ENCODE measurements around the gene THYN1.
"Not testable (repeated sequence)": the region's sequence is repeated elsewhere in the genome, so short reads cannot be mapped to it uniquely, and the experiment has no call there.

Gene THYN1

DNA sequence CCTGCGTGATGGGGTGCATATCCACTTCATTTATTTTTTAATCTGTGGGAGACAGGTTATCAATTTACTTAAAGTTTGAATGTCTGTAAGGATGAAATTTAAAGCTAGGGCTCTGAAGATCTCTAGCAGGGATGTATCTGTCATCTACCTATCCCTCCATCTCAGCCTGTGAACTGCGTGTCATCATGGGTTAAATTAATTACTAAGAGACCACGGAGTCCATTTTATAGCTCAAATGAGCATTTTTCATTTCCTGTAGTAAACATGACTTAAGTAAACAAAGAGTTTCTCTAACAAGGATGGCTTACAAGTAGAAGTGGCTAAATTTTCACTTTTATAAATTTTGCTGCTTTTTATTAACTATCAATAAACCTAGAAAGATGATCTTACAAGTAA lies 20.2 kb upstream of the THYN1 start:
- DNase-seq: no peak

DNA sequence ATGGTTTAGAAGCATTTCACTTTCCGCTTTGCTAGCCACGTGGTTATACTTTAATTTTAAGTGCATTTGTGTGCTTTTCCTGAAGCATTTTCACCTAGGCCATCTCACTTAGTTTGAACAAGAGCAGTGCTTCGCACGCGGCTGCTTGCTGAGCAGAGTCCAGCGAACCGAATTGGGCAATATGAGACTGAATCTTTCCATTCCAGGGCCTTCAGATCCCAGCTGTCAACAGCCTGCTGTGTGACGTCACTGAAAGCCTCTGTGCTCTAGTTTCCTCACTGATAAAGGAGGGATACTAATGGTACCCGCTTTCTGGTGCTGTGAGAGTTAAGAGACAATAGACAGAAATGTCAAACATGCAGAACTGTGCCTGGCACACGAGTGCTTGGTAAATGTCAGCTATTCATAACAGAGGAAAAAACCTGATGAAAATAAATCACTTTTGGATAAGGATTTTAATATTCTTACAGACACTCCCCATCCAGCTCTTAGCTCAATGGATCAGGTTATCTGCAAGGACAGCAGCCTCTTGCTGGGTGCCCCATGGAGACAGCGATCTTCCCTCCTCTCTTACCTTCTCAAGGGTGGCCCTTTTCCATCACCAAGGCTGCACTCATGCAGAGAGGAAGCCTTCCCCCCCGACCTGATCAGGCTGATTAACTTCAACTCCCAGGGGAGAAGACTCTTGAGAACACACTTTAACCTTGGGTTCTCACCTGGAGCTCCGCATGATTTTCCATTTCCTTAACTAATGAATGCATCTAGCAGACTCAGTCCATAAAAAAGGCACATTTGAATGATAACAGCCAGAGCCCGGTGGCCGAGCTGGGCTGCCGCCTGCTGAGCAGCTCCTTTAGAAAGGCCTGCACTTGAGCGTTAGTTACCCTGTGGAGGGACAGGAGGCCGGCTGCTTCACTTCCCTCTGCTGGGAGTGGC lies 19.5 kb upstream of the THYN1 start:
- DNase-seq: no peak

DNA sequence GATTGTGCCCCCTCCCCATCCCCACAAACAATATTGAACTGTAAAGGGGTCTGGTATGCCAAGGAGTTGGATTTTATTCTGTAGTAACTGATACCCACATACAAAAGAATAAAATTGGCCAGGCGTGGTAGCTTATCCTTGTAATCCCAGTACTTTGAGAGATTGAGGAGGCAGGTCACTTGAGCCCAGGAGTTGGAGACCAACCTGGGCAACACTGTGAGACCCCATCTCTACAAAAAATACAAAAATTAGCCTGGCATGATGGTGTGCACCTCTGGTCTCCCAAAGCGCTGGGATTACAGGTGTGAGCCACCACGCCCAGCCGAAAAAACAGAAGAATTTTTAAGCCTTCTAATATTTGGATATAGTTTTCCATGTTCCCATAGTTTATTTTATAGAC lies 18.8 kb upstream of the THYN1 start:
- no peak for DNase-seq

DNA sequence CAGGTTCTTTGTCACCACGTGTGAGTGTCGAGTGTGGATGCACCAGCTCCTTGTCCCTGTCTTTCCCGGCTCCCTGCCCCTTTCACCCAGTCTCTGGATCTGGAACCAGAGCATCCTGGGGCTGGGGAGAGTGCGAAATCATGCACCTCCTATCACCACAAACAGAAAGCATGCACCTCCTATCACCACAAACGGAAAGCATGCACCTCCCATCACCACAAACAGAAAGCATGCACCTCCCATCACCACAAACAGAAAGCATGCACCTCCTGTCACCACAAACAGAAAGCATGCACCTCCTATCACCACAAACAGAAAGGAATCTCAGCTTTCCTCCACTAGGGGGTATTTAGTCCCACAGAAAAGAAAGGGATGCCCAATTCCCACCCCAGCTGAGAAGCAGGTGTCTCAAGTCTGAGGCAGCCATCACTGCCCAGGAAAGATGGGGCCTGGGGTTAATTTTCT lies 17.1 kb upstream of the THYN1 start:
- DNase-seq: no peak

DNA sequence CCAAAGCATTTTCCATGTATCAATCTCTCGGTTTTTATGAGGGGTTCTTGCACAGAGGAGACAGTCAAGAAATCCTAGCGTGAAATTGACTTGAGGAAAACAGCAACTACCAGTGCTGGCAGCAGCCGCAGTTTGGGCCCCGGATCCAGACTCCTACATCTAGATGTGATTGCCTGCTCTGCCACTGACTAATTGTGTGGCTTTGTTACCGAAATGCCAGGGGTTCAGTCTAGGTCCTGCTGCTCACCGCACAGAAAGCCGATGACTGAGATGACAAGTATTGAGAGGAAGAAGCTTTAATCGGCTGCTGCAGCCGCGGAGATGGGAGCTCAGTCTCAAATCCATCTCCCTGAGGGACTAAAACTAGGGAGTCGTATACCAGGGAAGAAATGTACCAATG lies 14.8 kb upstream of the THYN1 start:
- no peak for DNase-seq

DNA sequence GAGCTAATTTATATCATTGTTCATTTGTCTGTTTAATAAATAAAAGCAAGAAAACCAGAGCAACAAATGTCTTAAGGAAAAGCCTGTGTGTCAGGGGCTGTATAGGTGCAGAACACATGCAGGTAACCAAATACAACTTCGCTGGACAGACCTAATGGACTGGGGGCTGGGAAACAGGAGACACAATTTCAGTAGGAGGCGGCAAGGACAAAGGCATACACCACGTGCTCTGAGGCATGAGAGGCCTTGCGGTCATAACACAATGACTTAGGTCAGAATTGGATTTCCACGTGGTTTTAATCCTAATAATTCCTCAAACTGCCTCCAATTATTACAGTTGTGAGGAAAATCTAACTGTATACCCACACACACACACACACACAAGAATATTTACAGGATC lies 14.3 kb upstream of the THYN1 start:
- DNase-seq: no peak

DNA sequence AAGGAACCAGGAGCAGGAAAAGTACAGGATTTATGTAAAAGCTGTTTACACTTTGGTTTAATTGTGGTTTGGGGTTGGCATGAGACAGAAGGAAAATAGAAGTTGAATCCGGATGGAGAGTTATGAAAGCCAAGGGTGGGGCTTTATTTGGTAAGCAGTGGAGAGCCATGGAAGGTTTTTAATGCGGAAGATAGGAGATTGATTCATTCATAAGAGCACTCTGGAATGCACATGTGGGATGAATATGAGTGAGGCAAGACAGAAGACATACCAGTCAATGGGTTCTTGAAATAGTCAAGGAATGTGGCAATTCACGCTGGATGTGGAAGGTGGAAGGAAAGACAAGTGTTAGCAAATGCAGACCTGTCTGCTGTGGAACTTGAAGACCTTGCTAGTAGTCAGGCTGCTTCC lies 13.7 kb upstream of the THYN1 start:
- DNase-seq: no peak

DNA sequence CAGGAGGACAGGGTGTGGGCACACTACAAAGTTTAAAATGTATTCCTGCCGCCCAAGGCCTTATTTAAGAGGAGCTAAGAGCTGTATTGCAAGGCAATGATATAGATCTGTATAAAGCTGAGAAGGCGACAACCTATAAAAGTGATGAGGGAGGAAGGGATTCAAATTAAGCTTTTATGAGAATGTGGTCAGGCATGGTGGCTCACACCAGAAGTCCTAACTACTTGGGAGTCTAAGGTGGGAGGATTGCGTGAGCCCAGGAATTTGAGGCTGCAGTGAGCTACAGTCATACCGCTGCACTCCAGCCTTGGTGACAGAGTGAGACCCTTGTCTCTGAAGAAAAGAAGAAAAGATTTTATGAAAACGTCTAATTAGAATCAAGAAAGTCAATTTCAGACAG lies 13.3 kb upstream of the THYN1 start:
- no peak for DNase-seq

DNA sequence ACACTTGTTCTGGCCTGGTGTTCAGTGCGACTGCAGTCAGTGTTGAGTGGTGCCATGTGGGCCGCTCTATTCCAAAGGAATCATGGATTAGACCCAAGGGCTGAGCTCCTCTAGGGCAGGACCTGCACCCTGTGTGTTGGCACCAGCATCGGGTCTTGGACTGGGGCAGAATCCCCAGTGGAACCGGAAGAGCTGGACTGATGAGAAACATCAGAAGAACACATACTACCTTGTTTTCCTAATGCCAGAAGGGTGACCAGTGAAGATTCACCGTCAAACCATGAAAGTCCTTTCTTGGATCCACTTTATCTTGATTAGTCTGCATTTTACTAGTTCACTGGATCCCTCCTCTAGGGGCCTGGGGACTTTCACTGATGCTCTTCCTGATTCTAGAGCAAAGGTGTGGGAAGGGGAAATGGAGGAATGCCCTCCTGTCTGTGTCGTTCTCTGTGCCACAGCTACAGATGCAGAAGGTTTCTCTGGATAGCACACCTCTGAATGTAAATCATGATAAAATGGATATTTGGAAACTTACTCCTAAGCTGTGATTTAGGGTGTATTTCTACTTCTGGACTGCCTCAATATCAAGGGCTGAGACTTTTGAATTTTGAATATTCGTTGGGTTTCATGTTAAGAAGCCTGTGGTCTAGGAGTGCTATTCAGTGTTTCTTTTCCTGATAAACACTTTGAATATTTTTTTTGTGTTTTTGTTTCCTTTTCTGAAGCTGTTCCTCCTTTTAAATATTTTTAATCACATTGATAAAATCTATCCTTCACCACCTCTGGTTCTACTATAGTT lies 12.0 kb upstream of the THYN1 start:
- DNase-seq: no peak

DNA sequence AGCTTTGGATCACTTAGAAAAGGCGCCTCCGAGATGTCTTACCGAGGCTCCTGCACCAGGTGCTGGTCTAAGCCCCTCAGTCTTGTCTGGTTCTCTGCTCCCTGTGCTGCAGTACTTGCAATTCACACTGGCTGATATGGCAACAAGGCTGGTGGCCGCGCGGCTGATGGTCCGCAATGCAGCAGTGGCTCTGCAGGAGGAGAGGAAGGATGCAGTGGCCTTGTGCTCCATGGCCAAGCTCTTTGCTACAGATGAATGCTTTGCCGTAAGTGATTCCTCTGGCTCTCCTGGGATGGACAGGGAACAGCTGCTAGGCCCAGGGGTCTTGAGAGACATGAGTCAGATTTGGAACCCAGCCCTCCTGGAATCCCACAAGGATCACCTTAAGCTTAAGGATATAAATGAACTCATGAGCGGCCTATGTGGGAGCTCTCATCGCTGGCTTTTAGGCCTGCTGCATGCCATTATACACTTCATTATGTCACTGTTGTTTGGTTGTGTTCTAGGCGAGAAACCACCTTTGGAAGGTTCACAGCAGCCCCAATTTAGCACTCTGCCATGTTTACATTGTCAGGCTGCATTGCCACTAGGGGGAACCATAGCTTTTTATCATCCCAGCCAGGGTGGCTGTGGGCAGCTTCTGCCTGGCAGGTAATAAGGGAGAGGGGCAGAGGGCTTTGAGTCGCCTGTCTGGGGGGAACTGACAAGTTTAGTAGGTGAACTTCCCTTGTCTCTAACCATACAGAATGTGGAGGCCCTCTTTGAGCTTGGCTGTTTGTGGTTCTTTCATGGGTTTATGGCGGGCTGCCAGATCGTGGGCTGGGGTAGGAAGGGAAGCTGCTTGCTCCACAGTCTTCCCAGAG lies 8.7 kb upstream of the THYN1 start:
- DNase-seq: no peak

DNA sequence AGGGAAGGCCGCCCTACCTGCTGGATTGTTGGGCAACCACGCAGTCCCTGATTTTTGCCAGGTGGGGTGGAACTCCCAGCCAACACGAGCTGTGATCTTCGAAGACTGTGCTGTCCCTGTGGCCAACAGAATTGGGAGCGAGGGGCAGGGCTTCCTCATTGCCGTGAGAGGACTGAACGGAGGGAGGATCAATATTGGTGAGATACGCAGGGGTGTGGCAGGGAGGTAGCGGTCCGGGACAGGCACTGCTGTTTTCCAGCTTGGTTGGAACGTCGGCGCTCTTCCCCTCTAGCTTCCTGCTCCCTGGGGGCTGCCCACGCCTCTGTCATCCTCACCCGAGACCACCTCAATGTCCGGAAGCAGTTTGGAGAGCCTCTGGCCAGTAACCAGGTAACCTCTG lies 7.8 kb upstream of the THYN1 start:
- DNase-seq: no peak

DNA sequence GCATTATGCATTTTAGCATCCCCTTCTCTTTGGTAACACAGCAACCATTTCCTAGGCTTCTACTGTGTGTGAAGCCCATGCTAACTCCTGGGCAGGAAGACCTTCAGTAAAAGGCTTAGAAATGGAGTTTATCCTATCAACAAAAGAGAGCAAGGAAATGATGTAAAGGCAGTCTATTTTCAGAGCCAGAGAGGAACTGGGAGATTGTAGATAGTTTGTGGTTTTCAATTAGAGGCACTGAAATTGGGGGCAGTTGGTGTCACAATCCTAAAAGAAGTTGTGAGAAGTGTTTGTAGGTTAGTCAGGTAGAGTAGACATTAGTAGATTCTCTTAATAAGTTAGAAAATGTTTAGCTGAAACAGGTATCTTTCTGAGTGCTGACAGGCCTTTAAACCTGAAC lies 7.4 kb upstream of the THYN1 start:
- DNase-seq: no peak

DNA sequence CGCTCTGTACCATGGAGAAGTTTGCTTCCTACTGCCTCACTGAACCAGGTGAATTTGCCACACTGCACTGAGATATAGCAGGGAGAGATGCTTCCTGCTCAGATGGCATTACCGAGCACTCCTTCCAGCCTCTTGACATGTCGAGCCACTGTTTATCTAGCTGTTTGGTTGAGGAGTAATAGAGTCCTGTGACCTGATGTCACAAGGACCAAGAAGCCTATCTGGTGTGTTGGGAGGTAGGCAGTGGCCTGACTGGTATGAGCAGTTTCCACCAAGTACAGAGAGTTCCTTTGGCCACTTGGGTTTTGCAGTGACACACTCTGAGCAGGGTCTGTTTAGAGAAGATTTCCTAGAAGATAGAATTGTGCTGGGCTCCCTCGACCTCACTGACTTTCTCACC lies 5.4 kb upstream of the THYN1 start:
- DNase-seq: no peak

DNA sequence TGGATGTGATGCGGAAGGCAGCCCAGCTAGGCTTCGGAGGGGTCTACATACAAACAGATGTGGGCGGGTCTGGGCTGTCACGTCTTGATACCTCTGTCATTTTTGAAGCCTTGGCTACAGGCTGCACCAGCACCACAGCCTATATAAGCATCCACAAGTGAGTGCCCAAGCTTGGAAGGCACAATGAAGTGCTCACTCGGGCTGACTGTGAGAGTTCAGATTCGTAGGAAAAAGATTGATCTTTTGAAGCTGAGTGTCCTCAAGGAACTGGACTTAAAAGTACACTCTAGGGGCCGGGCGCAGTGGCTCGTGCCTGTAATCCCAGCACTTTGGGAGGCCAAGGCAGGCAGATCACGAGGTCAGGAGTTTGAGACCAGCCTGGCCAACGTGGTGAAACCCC lies 3.9 kb upstream of the THYN1 start:
- no peak for DNase-seq

DNA sequence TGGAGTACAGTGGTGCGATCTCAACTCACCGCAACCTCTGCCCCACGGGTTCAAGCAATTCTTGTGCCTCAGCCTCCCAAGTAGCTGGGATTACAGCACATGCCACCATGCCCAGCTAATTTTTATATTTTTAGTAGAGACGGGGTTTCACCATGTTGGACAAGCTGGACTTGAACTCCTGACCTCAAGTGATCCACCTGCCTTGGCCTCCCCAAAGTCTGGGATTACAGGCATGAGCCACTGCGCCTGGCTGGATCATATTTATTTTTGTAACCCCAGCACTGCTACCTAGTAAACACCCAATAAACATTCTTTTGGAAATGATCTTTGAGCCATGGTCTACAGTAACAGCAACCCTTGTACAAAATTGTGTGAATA lies 2.0 kb upstream of the THYN1 start:
- not testable (repeated sequence) for DNase-seq

DNA sequence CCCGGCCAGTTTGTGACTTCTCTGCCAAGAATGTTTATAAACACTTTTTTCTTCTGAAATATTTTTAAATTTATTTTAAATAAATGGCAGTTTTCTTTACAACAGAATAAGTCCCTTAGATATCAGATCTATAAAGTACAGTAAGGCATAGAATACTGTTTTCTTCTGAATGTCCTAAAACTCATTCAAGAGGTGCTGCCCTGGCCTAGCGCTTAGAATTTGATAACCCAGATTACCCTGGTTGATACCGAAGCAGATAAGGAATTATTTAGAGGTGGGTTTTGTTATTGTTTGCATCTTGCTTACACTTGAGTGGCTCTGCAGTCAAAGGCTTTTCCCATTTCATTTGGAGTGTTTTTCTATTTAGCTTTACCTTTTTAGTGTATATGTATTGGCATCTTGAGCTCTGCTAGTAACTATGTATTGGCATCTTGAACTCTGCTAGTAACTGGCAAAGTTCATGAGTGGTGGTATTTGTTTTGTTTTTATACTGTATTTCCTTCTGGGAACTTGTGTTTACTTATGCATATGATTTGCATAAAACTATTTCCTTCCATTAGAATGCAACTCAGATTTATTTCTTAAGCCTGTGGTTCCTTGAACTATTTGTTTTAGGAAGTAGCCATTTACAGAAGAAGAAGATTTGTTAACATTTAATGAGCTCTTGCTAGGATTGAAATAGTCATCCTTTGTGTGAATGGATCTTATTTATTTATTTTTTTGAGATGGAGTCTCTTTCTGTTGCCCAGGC lies 1.5 kb upstream of the THYN1 start:
- no peak for DNase-seq

DNA sequence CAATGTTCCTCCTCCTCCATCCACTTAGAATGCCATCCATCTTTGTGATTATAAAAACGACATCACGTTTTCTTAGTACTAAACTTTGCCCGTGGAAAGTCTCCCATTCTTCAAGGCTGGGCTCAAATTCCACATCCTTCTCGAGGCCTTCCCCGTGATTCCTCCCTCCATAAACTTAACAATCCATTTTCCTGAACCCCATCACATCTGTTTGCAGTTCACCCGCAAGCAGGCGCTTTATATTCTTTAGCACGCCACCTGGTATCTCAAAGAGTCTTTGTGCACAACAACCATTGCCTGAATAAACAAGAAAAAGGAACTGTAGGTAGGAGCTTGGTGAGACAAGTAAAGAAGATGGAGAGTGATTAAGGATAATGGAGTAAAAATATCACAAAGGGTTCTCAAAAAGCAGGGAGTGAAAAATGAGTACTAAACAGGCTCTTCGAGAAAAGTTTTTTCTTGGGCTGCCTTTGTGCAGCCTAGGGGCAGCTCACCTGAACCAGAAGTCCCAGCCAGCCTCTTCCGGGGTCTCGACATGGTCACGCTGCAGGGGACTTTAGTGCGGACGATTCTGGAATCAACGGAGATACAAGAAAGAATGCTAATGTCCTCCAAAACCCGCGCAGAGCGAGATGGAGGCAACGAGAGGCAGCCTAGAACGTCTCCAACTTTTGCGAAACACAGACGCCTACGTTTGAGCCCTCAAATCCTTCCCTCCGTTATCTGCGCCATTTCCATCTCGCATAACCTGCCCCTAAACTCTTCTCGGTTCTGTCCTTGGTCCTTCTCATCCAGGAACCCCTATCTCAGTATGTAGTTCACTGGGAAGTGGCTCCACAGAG lies 585 bp downstream of the THYN1 start:
- DNase-seq: no peak

DNA sequence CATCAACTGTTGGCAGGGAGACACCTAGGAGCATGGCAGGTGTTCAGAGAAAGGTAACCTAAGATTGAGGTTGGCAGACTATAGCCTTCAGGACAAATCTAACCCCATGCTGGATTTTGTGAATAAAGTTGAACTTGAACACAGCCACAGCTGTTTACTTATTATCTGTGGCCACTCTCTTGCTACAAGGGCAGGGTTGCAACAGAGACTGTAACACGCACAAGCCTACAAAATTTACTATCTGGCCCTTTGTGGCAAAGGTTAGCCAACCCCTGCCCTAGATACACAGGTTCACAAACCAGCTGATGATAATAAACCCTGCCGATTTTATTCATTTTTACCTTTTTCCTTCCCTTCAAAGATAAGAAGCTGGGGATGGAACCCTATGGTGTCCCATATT lies 2.5 kb downstream of the THYN1 start:
- DNase-seq: no peak

DNA sequence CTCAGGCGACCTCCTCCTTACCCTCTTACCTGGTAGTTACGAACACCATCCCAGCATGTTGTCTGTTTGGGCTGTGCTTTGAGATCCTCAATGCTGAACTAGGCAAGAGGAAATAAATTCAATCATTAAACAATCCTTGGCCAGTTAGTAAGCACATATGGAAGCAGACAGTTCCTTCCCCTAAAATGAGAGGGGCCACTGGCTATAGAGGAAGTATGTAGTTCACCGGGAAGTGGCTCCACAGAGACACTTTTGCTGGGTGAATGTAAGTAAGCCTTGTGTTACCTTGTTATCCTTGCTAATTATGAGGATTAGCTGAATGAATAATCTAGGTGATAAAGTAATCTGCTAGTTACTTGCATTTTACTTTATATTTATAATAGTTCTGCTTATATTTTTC lies 2.9 kb downstream of the THYN1 start:
- DNase-seq: no peak

DNA sequence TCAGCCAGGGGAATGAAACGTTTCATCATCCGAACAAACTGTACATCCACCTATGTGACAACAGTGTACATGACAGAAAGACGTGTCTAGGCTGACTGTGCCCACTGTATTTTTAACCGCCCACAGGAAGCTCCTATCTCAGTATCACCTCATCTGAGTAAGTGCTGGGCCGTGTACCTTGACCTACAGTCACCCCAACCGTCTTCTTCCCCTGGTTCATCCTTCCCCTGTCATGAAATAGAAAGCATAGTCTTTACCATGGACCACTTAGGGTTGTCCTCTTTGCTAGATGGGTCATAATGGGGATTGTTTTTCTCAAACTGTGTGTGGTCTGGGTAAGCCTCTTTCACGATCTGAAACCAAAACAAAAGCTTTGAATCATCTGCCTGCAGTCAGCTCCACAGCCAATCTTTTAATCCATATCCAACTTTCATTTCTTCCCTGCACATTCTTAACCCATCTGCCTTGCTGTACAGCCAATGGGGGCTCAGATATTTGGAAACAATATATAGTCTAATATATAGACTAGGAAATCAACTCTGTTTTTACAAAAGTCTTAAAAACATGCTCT lies 4.2 kb downstream of the THYN1 start:
- DNase-seq: no peak

DNA sequence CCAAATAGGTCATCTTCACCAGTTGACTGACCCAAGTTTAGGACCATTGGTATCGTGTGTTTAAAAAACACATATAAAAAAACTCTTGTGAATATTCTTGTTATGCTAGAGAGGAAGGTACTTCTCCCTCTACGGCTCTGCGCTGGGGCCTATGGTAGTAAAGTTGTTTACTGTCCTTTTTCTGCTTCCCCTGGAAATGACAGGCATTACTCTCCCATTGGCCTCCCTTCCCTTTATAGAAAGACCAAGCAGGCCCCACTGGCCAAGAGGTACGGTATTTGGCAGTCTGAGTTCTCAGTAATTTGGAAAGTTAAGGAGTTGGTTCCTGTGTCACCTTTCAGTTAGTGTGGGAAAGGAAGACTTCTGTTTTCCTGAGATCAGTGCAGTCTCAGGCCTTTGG lies 6.5 kb downstream of the THYN1 start:
- no peak for DNase-seq
